Measurements from ENCODE around the gene PTPRG. TPM values are rescaled to one million over a fixed set of nuclear protein-coding genes. Genes with fewer than 3 reads are reported as not detected.
"Not testable (repeated sequence)": the region's sequence is repeated elsewhere in the genome, so short reads cannot be mapped to it uniquely, and the experiment has no call there.

The PTPRG gene
- total RNA-seq, 2 donors from 2014 or later: 76.5 to 108 TPM

DNA sequence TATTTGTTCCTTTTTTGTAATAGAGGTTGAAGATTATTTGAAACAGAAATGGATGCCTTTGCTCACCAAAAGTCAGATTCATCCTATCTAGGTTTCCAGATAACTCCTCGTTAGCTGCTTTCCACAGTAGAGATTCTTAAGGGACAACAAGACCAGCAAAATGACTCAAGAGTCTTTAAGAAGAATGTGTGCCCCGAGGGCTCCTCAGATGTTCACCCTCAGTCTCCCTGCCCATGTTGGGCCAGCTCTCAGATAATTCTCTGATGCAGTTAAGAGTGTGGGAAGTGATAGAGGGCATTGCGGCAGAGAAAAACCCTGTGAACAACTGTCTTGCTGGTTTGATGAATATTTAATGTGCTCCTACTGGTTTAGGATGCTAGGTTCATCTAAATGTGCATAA, 251.1 kb downstream of the PTPRG start:
- Mint-ChIP-seq H3K27me3 (ENCODE audit: insufficient read depth) (no peaks in the 10 kb centered on the region), H3K9me3 (no peaks in the 10 kb centered on the region), H3K4me3 (no peak overlapping the region), H3K4me1 (peaks cover 33% of the 10 kb centered on the region), H3K27ac (no peak overlapping the region), H3K36me3 (ENCODE audit: low read depth) (no peaks in the 10 kb centered on the region)
- Histone ChIP-seq H3K27me3 (ENCODE audit: control insufficient read depth, insufficient read depth, low read length, poor library complexity, severe bottlenecking) (no peaks in the 10 kb centered on the region), H3K9ac (ENCODE audit: extremely low read depth, low read length, poor library complexity, severe bottlenecking) (no peak overlapping the region), H3K4me3 (ENCODE audit: low read length) (no peak overlapping the region), H3K36me3 (ENCODE audit: control insufficient read depth, insufficient read depth, low read length) (no peaks in the 10 kb centered on the region), H3K9me3 (ENCODE audit: control insufficient read depth, low read length) (no peaks in the 10 kb centered on the region), H3K27ac (ENCODE audit: low read depth, low read length) (no peak overlapping the region), H3K4me1 (ENCODE audit: control insufficient read depth, insufficient read depth, low read length) (peaks cover 3% of the 10 kb centered on the region)
- 86 to 90% methylated on average over 3 of the region's 3 CpGs for WGBS, 2 experiments (ENCODE audit: insufficient coverage in 1 of 2, insufficient read length in 1 of 2)
- no peak for DNase-seq
- TF ChIP-seq, protein P1, sequence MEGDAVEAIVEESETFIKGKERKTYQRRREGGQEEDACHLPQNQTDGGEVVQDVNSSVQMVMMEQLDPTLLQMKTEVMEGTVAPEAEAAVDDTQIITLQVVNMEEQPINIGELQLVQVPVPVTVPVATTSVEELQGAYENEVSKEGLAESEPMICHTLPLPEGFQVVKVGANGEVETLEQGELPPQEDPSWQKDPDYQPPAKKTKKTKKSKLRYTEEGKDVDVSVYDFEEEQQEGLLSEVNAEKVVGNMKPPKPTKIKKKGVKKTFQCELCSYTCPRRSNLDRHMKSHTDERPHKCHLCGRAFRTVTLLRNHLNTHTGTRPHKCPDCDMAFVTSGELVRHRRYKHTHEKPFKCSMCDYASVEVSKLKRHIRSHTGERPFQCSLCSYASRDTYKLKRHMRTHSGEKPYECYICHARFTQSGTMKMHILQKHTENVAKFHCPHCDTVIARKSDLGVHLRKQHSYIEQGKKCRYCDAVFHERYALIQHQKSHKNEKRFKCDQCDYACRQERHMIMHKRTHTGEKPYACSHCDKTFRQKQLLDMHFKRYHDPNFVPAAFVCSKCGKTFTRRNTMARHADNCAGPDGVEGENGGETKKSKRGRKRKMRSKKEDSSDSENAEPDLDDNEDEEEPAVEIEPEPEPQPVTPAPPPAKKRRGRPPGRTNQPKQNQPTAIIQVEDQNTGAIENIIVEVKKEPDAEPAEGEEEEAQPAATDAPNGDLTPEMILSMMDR (conservative IDR thresholded peaks at IDR 0.05): no peak

DNA sequence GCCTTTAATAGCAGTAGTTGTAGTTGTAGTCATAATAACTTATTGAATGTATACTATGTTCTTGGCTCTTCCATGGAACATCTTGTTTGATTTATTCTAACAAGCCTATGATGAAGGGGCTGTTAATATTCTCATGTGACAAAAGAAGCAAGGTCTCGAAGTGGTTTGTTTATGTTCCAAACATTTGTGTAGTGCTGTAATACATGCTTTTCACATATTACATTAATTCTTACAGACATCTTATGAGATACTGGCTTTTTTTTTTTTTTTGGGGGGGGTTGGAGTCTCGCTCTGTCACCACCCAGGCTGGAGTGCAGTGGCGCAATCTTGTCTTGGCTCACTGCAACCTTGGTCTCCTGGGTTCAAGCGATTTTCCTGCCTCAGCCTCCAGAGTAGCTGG, 252.3 kb downstream of the PTPRG start:
- Mint-ChIP-seq H3K4me1 (peaks cover 22% of the 10 kb centered on the region), H3K4me3 (no peak overlapping the region), H3K36me3 (ENCODE audit: low read depth) (no peaks in the 10 kb centered on the region), H3K27ac (no peak overlapping the region), H3K27me3 (ENCODE audit: insufficient read depth) (no peaks in the 10 kb centered on the region), H3K9me3 (no peaks in the 10 kb centered on the region)
- Histone ChIP-seq H3K4me3 (ENCODE audit: low read length) (no peak overlapping the region), H3K9ac (ENCODE audit: extremely low read depth, low read length, poor library complexity, severe bottlenecking) (no peak overlapping the region), H3K9me3 (ENCODE audit: control insufficient read depth, low read length) (no peaks in the 10 kb centered on the region), H3K27me3 (ENCODE audit: control insufficient read depth, insufficient read depth, low read length, poor library complexity, severe bottlenecking) (no peaks in the 10 kb centered on the region), H3K36me3 (ENCODE audit: control insufficient read depth, insufficient read depth, low read length) (no peaks in the 10 kb centered on the region), H3K27ac (ENCODE audit: low read depth, low read length) (no peak overlapping the region), H3K4me1 (ENCODE audit: control insufficient read depth, insufficient read depth, low read length) (no peaks in the 10 kb centered on the region)
- 95 to 100% methylated on average over 1 to 4 of the region's 4 CpGs for WGBS, 2 experiments (ENCODE audit: insufficient coverage in 1 of 2, insufficient read length in 1 of 2)
- DNase-seq: no peak
- TF ChIP-seq, protein P1 (conservative IDR thresholded peaks at IDR 0.05): no peak

DNA sequence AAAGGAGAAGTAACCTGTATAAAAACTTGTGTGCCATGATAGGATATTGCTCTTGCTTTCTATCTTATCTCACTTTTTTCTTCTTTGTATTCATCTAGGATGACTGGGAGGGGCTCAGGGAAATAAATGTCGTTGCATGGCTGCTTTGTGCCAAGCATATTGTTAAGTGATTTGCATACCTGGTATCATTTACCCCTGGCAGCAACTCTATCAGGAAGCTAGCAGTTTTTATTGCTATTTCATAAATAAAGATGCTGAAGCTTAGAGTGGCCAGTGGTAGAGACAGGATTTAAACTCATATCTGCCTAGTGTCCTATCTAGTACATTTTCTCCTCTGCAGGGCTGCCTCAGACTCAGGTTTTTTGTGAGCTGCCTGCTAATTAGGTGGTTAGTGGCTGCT, 253.3 kb downstream of the PTPRG start:
- 62 to 100% methylated on average over 1 of the region's 1 CpG for WGBS, 2 experiments (ENCODE audit: insufficient coverage in 1 of 2, insufficient read length in 1 of 2)
- Histone ChIP-seq H3K4me1 (ENCODE audit: control insufficient read depth, insufficient read depth, low read length) (no peaks in the 10 kb centered on the region), H3K36me3 (ENCODE audit: control insufficient read depth, insufficient read depth, low read length) (peaks cover 5% of the 10 kb centered on the region), H3K27ac (ENCODE audit: low read depth, low read length) (no peak overlapping the region), H3K9ac (ENCODE audit: extremely low read depth, low read length, poor library complexity, severe bottlenecking) (no peak overlapping the region), H3K27me3 (ENCODE audit: control insufficient read depth, insufficient read depth, low read length, poor library complexity, severe bottlenecking) (no peaks in the 10 kb centered on the region), H3K9me3 (ENCODE audit: control insufficient read depth, low read length) (no peaks in the 10 kb centered on the region), H3K4me3 (ENCODE audit: low read length) (no peak overlapping the region)
- no peaks in the 10 kb centered on the region for H3K9me3 Mint-ChIP-seq
- DNase-seq: no peak
- no peak overlapping the region for H3K4me3 Mint-ChIP-seq
- no peaks in the 10 kb centered on the region for H3K36me3 Mint-ChIP-seq (ENCODE audit: low read depth)
- TF ChIP-seq, protein P1 (conservative IDR thresholded peaks at IDR 0.05): no peak
- H3K27ac Mint-ChIP-seq: no peak overlapping the region
- no peaks in the 10 kb centered on the region for H3K27me3 Mint-ChIP-seq (ENCODE audit: insufficient read depth)
- peaks cover 22% of the 10 kb centered on the region for H3K4me1 Mint-ChIP-seq

DNA sequence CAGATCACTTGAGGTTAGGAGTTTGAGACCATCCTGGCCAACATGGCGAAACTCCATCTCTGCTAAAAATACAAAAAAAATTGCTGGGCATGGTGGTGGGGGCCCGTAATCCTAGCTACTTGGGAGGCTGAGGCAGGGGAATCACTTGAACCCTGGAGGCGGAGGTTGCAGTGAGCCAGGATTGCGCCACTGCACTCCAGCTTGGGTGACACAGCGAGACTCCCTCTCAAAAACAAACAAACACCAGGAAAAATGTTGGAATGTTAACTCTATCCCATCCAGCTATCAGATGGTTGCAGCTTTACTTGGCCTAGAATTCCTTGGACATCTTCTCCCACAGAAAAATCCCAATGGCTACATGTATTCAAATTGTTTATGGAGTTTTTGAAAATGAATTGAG, 254.9 kb downstream of the PTPRG start:
- H3K27ac Mint-ChIP-seq; H3K36me3 ChIP-seq (ENCODE audit: control insufficient read depth, insufficient read depth, low read length); DNase-seq; H3K9ac ChIP-seq (ENCODE audit: extremely low read depth, low read length, poor library complexity, severe bottlenecking); H3K36me3 Mint-ChIP-seq (ENCODE audit: low read depth); H3K9me3 ChIP-seq (ENCODE audit: control insufficient read depth, low read length); H3K27me3 Mint-ChIP-seq (ENCODE audit: insufficient read depth); H3K27ac ChIP-seq (ENCODE audit: low read depth, low read length); H3K27me3 ChIP-seq (ENCODE audit: control insufficient read depth, insufficient read depth, low read length, poor library complexity, severe bottlenecking); H3K9me3 Mint-ChIP-seq; H3K4me1 ChIP-seq (ENCODE audit: control insufficient read depth, insufficient read depth, low read length); H3K4me3 ChIP-seq (ENCODE audit: low read length); H3K4me3 Mint-ChIP-seq: not testable (repeated sequence)
- H3K4me1 Mint-ChIP-seq: peaks cover 19% of the 10 kb centered on the region
- 92 to 100% methylated on average over 2 to 5 of the region's 5 CpGs for WGBS, 2 experiments (ENCODE audit: insufficient coverage in 1 of 2, insufficient read length in 1 of 2)
